GM19463 (cell line): ENCODE data around the gene ACBD6.
A peak's percentile ranks its signal among the peaks of the same experiment; 100 is the strongest.
"Not testable (repeated sequence)": the region's sequence is repeated elsewhere in the genome, so short reads cannot be mapped to it uniquely, and the experiment has no call there.

Source experiments
- ATAC-seq: cut with Tn5 transposase; IDR thresholded peaks from one replicate; pipeline ENCODE4 v1.9.1; 2021; ENCODE audit warnings: mild to moderate bottlenecking, moderate library complexity; ENCODE audit not compliant: unreplicated experiment

The ACBD6 gene, protein sequence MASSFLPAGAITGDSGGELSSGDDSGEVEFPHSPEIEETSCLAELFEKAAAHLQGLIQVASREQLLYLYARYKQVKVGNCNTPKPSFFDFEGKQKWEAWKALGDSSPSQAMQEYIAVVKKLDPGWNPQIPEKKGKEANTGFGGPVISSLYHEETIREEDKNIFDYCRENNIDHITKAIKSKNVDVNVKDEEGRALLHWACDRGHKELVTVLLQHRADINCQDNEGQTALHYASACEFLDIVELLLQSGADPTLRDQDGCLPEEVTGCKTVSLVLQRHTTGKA

GRCh38 chr1:180502361-180503279 is at the start of gene ACBD6:
Gene ACBD6 (minus strand): TSS chr1:180502577. CDS start chr1:180502266, 311 bp downstream.
- ATAC-seq: peak; percentile 75

- ATAC-seq: no peak
Observed at GRCh38 chr1:180551997-180552396, 49.6 kb upstream of the ACBD6 start.

- ATAC-seq: no peak
Observed at GRCh38 chr1:180550241-180550640, 47.9 kb upstream of the ACBD6 start.

- not testable (repeated sequence) for ATAC-seq
Observed at GRCh38 chr1:180549770-180550169, 47.4 kb upstream of the ACBD6 start.

GRCh38 chr1:180548686-180549317 is 46.4 kb upstream of the ACBD6 start:
- ATAC-seq: no peak

GRCh38 chr1:180545991-180546390 is 43.6 kb upstream of the ACBD6 start:
- ATAC-seq: no peak

- no peak for ATAC-seq
Observed at GRCh38 chr1:180544050-180544449, 41.7 kb upstream of the ACBD6 start.

DNA sequence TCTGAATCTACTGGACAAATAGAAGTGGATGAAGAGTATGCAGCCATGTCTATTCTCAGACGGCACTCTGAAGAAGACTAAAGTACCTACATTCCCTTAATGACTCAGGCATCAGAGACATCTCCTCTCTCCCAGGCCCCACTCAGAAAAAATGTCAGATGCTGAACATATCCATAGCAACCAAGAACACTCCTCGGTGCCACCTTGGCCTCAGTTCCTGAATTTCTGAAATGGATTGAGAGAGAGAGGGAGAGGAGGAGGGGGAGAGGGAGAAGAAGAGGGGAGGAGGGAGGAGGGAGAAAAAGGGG is 40.4 kb upstream of the ACBD6 start:
- ATAC-seq: no peak

DNA sequence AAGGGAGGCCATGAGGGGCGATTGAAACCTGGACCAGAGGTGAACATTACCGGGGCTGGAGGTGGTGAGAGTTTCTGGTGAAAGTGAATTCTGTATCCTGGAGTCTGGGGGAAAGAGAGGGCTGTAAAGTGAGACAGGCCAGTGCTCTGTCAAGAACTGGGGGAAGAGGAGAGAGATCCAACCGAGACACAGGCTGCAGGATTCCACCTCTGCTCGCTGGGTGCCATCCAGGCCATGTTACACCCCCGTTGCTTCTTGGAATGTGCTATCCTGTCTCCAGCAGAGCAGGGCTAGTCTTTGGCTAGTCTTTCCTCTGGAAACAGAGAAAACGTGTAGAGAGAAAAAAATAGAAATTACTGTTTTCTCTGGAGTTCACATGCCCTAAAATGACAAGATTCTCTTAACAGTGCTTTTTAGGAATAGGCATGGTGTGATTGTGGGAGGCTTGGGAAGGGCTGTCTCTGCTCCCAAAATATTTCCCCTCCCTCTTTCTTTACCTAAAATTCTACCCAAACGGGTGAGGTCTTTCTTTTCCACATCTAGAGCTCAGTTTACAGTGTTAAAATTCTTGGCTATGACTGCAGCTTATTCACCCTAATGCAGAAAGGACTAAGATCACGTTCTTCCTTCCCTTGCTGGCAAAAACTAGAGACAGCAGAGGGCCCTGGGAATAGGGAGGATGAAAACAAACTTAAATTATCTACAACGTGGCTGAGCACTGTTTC is 39.9 kb upstream of the ACBD6 start:
- ATAC-seq: no peak

DNA sequence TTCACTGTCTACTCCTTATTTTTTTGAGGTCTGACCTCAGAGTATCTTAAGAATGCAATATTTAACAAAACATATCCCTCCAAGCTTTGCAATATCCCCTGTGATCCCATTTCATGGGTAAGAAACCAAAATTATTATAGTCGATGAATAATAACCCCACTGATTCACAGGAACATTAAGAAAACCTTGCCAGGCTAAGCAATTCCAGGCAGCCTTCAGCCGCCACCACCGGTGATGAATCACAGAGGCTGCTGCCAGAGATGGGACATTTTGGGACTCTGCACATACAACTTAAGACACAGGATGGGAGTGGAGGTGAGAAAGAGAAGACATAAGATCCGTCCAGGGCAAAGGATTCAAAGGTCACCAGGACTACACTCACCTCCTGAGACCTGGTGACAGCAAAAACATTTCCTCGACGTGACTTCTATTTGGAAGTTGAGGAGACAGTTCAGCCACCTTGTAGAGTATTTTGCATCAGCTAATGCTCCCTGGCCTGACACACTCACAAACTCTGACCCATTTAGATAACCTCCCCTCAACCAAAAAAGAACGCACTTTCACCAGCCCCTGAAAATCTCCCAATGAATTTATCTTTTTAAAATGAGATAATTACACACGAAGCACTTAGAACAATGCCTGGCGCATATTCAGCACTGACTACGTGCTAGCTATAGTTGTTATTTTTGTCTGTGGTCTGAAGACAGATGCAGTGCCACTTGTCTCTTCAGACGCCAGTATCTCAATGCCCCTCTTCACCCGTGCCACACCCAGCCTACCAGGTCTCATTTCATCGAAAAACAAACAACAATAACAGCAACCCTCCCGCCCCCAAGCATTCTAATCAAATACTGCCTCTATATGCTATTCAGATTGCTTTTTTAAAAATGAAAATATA is 38.6 kb upstream of the ACBD6 start:
- ATAC-seq: no peak

- ATAC-seq: no peak
Observed at GRCh38 chr1:180539136-180539535, 36.8 kb upstream of the ACBD6 start.

- no peak for ATAC-seq
Observed at GRCh38 chr1:180536821-180537372, 34.5 kb upstream of the ACBD6 start.

DNA sequence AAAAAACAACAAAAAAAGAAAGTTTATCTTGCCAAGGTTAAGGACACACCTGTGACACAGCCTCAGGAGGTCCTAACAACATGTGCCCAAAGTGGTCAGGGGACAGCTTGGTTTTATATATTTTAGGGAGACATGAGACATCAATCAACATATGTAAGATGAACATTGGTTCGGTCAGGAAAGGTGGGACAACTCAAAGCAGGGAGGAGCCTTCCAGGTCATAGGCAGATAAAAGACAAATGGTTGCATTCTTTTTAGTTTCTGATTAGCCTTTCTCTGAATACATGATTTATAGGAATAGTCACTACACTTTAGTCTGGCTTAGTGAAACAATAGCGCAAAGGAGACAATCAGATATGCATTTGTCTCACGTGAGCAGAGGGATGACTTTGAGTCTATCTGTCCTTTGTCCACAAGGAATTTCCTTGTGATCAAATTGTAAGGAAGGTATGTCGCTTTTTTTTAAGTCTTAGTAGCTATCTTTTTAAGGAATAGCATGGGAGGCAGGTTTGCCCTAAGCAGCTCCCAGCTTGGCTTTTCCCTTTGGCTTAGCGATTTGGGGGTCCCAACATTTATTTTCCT is 33.1 kb upstream of the ACBD6 start:
- no peak for ATAC-seq

DNA sequence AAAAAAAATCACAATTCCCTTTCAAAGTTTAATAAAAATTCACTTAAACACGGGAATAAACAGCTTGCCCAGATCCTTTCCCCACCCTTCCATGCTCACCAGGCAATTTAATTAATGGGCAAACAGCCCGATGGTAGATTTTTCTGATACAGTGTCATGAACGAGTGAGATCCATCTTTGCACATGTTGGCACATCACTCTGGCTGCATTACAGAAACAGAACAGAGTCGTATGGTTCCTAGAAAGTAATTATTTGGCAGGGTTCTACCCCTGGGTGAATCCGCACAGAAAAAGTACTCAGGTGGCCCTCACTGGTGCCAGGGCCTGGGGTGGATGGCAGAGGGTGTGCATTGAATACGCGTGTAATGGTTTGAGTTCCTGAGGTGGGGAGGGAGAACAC is 31.8 kb upstream of the ACBD6 start:
- no peak for ATAC-seq

DNA sequence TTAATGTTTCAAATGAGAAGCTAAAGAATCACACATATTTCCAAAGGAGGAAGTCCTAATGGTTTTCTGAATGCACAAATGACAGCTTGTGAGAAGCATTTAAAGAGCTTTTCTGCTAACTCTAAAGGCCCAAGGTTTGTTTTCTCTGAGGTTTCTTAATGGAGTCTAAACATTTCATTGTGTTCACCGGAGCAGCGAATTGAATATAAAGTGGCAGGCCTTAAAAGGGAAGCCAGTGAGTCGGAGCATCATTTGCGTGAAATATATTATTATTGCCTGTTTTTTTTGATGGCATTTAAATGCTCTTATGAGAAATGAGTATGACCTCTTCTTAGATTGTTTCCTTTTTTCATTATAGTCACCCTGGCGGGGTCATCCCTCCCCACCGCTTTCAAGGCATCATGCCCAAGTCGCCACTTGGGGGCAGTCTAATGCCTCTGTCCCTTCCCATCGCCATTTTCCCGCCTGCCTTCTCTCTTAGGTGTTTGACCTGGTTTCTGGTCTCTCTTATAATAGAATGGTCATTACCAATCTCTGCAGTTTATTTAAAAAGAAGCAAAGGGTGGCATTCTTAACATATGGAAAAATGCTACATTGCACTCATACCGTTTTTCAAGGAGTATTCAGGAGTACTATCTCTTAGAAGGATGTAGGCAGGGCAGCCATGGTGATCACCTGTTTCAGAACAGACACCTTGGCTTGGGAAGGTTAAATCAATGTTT is 31.1 kb upstream of the ACBD6 start:
- ATAC-seq: peak; percentile 57

DNA sequence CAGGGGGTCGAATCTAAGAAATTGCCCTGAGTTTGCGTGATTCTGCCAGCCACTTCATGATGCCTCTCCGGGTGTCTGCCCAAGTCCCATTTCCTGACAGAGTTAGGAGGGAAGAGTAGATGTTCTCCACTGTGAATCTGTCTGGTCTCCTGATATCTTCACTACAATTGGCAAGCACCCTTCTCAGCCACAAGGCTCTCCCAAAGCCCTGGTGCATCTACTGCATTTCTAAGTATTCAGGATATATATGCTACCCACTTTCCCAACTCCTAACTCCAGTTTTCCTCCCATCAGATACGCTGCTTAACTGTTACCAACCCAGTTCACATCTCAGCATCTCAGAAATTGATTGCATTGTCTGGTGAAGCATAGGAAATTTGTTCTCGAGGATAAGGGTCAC is 30.5 kb upstream of the ACBD6 start:
- no peak for ATAC-seq

DNA sequence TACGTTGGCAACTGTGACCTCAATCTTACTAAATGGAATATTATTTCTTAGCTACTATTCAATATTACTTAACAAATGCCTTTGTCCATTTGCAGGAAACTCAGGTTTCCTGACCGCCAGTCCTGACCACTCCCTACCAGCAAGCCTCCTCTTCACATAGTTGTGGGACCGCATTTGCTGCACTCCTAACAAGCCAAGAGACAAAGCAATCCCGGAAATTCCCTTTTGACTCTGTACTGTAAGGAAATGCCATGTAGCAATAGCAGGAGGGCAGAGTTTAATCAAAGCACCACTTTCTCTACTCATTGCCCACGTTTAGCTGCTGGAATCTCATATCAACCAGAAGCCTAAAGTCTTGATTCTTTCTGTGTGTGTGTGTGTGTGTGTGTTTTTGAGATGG is 28.1 kb upstream of the ACBD6 start:
- no peak for ATAC-seq

- no peak for ATAC-seq
Observed at GRCh38 chr1:180528868-180529470, 26.6 kb upstream of the ACBD6 start.
